ENCODE measurements around the gene PRKD2. TPM values are rescaled to one million over a fixed set of nuclear protein-coding genes. Genes with fewer than 3 reads are reported as not detected.

Gene PRKD2
- total RNA-seq, 1 experiment from 2014 or later, result 45.4 TPM

GRCh38 chr19:46728693-46729339, 11.9 kb upstream of the PRKD2 start:
- no peak overlapping the region for H3K4me3 Mint-ChIP-seq (ENCODE audit: unreplicated experiment)
- DNase-seq, result peak; percentile 51 to 80
- BruUV-seq (replicated peaks), result no TSS peak
- H3K4me3 ChIP-seq (ENCODE audit: low read depth, low read length), result no peak overlapping the region
- ChIA-PET CTCF (interaction anchor here (1.0 to 1.7 kb wide), 5 partner anchors 10 to 284 kb away, joined by 3 to 8 read pairs (median 3); partner anchors contain the start of gene DACT3), POLR2A (no interaction called here)
- TF ChIP-seq CTCF (IDR thresholded peaks at IDR 0.05; ENCODE audit: insufficient read depth in 1 of 2, low read depth in 1 of 2, low read length in 1 of 2, severe bottlenecking in 1 of 2, unreplicated experiment in 1 of 2), result peak; percentile 87 to 92
- H3K9me3 Mint-ChIP-seq (ENCODE audit: unreplicated experiment), result no peaks in the 10 kb centered on the region
- H3K4me1 Mint-ChIP-seq (ENCODE audit: low read depth, unreplicated experiment), result peaks cover 13% of the 10 kb centered on the region
- peaks cover 92% of the 10 kb centered on the region for H3K36me3 Mint-ChIP-seq (ENCODE audit: insufficient read depth, unreplicated experiment)
- no peaks in the 10 kb centered on the region for H3K4me1 ChIP-seq
- H3K27me3 ChIP-seq (replicated peaks; ENCODE audit: control insufficient read depth, insufficient read depth, low read length), result no peaks in the 10 kb centered on the region
- H3K36me3 ChIP-seq (ENCODE audit: control insufficient read depth, insufficient read depth, low read length), result peaks cover 8% of the 10 kb centered on the region
- intact Hi-C loops (cut with micrococcal nuclease; ENCODE audit: unreplicated experiment), result no loop called here
- no peak overlapping the region for H3K27ac Mint-ChIP-seq (ENCODE audit: unreplicated experiment)
- H3K27me3 Mint-ChIP-seq (ENCODE audit: insufficient read depth, unreplicated experiment), result no peaks in the 10 kb centered on the region
- no peaks in the 10 kb centered on the region for H3K9me3 ChIP-seq

- Mint-ChIP-seq H3K27ac (ENCODE audit: unreplicated experiment) (no peak overlapping the region), H3K27me3 (ENCODE audit: insufficient read depth, unreplicated experiment) (no peaks in the 10 kb centered on the region), H3K36me3 (ENCODE audit: insufficient read depth, unreplicated experiment) (peaks cover 92% of the 10 kb centered on the region), H3K9me3 (ENCODE audit: unreplicated experiment) (no peaks in the 10 kb centered on the region), H3K4me3 (ENCODE audit: unreplicated experiment) (no peak overlapping the region), H3K4me1 (ENCODE audit: low read depth, unreplicated experiment) (peaks cover 13% of the 10 kb centered on the region)
- ChIA-PET CTCF (interaction anchor here (1.0 to 1.7 kb wide), 4 partner anchors 14 to 285 kb away, joined by 3 to 8 read pairs (median 4); partner anchors contain the start of gene DACT3), POLR2A (no interaction called here)
- intact Hi-C loops (cut with micrococcal nuclease; ENCODE audit: unreplicated experiment), result no loop called here
- BruUV-seq (replicated peaks), result no TSS peak
- H3K4me3 ChIP-seq (ENCODE audit: low read depth, low read length), result no peak overlapping the region
- peak in 1 of 2 experiments; percentile 31 for DNase-seq
- peaks cover 10% of the 10 kb centered on the region for H3K36me3 ChIP-seq (ENCODE audit: control insufficient read depth, insufficient read depth, low read length)
- no peaks in the 10 kb centered on the region for H3K4me1 ChIP-seq
- H3K27me3 ChIP-seq (replicated peaks; ENCODE audit: control insufficient read depth, insufficient read depth, low read length), result no peaks in the 10 kb centered on the region
- no peak for TF ChIP-seq CTCF (IDR thresholded peaks at IDR 0.05; ENCODE audit: insufficient read depth in 1 of 2, low read depth in 1 of 2, low read length in 1 of 2, severe bottlenecking in 1 of 2, unreplicated experiment in 1 of 2)
- H3K9me3 ChIP-seq, result no peaks in the 10 kb centered on the region
Measured at GRCh38 chr19:46728208-46728607, 11.3 kb upstream of the PRKD2 start.

- POLR2A ChIA-PET, result no interaction called here
- intact Hi-C loops (cut with micrococcal nuclease; ENCODE audit: unreplicated experiment), result no loop called here
- Mint-ChIP-seq H3K27me3 (ENCODE audit: insufficient read depth, unreplicated experiment) (no peaks in the 10 kb centered on the region), H3K36me3 (ENCODE audit: insufficient read depth, unreplicated experiment) (peaks cover 92% of the 10 kb centered on the region), H3K4me3 (ENCODE audit: unreplicated experiment) (no peak overlapping the region), H3K4me1 (ENCODE audit: low read depth, unreplicated experiment) (peaks cover 13% of the 10 kb centered on the region), H3K9me3 (ENCODE audit: unreplicated experiment) (no peaks in the 10 kb centered on the region), H3K27ac (ENCODE audit: unreplicated experiment) (peak overlapping the region; percentile 88)
- H3K27me3 ChIP-seq (replicated peaks; ENCODE audit: control insufficient read depth, insufficient read depth, low read length), result no peaks in the 10 kb centered on the region
- no TSS peak for BruUV-seq (replicated peaks)
- H3K9me3 ChIP-seq, result no peaks in the 10 kb centered on the region
- H3K36me3 ChIP-seq (ENCODE audit: control insufficient read depth, insufficient read depth, low read length), result peaks cover 6% of the 10 kb centered on the region
- peak in 1 of 2 experiments; percentile 33 for DNase-seq
- no peak overlapping the region for H3K4me3 ChIP-seq (ENCODE audit: low read depth, low read length)
- CTCF ChIA-PET, result interaction anchor here (0.6 to 1.7 kb wide), 2 partner anchors 38 to 66 kb away, joined by 4 to 8 read pairs; partner anchors contain the start of gene DACT3
- no peak for TF ChIP-seq CTCF (IDR thresholded peaks at IDR 0.05; ENCODE audit: insufficient read depth in 1 of 2, low read depth in 1 of 2, low read length in 1 of 2, severe bottlenecking in 1 of 2, unreplicated experiment in 1 of 2)
- H3K4me1 ChIP-seq, result no peaks in the 10 kb centered on the region
Measured at GRCh38 chr19:46727757-46728156, 10.8 kb upstream of the PRKD2 start.
